ENCODE measurements around the gene DNAJC18.
"Not testable (repeated sequence)": the region's sequence is repeated elsewhere in the genome, so short reads cannot be mapped to it uniquely, and the experiment has no call there.

DNAJC18 gene

GRCh38 chr5:139425497-139425896, 13.8 kb downstream of the DNAJC18 start:
- DNase-seq, result no peak

GRCh38 chr5:139422307-139422893, 16.9 kb downstream of the DNAJC18 start:
- DNase-seq, result peak; percentile 41

GRCh38 chr5:139419226-139420192, 19.8 kb downstream of the DNAJC18 start:
- no peak for DNase-seq

GRCh38 chr5:139418793-139419192, 20.5 kb downstream of the DNAJC18 start:
- DNase-seq, result no peak

- DNase-seq, result no peak
Observed at GRCh38 chr5:139417214-139417613, 22.1 kb downstream of the DNAJC18 start.

DNA sequence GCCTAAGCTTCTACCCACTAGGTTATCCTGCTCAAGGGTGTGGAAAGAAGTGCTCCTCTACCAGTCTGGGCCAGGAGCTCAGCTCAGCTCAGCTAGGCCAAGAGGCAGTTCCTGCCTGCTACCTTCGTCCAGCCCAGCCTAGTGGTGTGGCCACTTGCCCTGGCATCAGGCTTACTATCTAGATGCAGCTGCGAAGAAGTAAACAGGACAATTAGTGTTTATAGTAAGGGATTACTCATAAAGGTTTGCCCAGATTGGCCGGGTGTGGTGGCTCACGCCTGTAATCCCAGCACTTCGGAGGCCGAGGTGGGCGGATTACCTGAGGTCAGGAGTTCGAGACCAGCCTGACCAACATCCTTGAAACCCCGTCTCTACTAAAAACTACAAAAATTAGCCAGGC, 22.7 kb downstream of the DNAJC18 start:
- no peak for DNase-seq

DNA sequence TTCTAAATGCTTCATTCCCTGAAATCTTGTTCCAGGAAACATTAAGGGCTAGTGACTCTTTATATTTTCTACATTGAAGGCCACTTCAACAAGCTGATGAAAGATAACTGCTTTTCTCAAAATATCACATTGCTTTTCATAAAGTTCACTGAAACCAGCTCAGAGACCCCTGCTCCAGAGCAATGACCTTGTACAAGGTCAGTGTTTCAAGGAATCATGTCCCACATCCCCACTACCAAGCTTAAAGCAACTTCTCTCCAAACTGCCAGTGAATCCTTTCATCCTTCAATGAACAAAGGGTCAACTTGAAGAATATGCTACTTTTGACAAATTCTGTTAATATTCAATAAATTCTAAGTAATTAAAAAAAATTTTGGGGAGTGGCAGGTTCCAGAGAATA, 23.5 kb downstream of the DNAJC18 start:
- no peak for DNase-seq

GRCh38 chr5:139415221-139415861, 24.0 kb downstream of the DNAJC18 start:
- DNase-seq, result no peak

- no peak for DNase-seq
Observed at GRCh38 chr5:139414581-139415130, 24.7 kb downstream of the DNAJC18 start.

DNA sequence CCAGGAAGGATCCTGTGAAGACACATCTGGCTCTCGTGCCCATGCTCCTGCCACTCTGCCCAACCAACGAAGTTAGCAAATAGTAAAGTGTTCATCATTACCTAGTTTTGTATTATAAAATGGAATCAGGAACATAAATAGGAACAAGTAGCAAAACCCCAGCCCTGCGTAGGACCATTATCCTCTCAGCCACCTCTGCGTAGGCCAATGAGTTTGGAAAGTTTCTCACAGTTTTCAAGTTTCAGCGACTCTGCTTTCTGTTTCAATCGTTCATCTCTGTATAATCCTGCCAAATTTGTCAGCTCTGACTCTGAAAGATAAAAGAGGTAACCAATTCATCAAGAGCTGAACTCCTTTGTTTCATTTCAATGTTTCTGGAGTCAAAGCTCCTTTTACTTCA, 25.4 kb downstream of the DNAJC18 start:
- no peak for DNase-seq

GRCh38 chr5:139413153-139413552, 26.2 kb downstream of the DNAJC18 start:
- DNase-seq, result no peak

DNA sequence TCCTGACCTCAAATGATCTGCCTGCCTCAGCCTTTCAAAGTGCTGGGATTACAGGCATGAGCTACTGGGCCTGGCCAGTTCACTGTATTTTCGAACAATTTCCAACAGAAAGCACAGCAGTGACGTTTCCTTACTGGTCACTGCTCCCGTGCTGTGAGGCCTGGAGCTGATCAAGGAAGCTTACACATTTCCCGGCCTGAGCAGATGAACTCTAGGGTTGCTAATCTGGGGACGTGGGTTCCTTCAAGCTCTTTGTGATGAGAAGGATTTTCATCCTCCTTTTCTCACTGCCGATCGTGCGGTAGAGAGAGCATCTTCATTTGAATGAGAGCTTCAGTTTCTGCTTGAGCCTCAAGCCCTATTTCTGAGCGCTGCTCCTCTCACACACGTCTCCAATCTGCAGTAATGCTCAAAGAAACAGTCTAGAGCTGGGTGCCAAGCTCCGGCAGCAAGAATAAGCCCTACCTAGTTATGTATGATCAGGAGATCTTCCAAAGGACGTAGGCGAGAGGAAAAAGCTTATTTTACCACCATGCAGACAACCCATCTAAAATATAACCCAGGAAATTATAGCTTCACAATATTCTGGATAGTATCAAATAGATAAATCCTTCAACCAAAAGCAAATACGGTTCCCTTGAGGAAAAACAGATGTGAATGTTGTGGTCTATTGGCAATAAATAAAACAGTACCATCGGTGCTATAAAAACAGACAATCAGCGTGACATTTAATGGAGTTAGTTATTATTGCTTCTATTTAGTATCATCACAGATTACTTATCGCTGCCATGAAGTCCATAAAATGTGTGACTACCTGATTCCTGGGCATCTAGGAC, 28.1 kb downstream of the DNAJC18 start:
- no peak for DNase-seq

GRCh38 chr5:139410121-139410992, 29.0 kb downstream of the DNAJC18 start:
- DNase-seq, result no peak

- DNase-seq, result not testable (repeated sequence)
Observed at GRCh38 chr5:139409116-139409515, 30.2 kb downstream of the DNAJC18 start.

DNA sequence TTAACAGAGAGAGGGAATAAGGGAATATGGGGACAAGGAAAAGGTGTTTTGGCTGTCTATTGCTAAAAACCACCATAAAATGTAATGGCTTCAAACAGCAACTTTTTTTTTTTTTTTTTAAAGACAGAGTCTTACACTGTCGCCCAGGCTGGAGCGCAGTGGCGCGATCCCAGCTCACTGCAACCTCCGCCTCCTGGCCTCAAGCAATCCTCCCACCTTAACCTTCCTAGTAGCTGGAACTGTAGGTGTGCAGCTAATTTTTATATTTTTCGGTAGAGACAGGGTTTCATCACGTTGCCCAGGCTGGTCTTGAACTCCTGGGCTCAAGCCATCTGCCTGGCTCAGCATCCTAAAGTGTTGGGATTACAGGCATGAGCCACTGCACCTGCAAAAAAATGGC, 31.1 kb downstream of the DNAJC18 start:
- no peak for DNase-seq

DNA sequence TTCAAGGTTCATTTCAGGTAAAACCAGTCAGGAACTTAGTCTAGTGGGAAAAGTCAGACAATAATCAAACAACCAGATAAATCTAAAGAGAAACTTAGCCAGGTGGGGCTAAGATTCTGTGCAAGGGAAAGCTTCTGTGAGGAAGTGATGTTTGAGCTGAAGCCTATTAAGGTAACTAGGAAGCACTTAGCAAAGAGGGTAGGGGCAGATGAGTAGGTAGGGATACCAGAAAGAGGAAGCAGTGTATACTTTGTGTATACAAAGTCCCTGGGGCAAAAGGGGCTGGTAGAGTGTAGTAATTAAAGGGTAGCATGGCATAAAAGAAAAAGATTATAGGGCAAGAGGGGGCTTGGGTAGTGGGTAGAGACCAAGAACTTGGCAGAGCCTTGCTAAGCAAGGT, 31.8 kb downstream of the DNAJC18 start:
- no peak for DNase-seq

GRCh38 chr5:139406963-139407362, 32.4 kb downstream of the DNAJC18 start:
- no peak for DNase-seq

- DNase-seq, result no peak
Observed at GRCh38 chr5:139404484-139404840, 34.9 kb downstream of the DNAJC18 start.

- DNase-seq, result peak; percentile 94
Observed at GRCh38 chr5:139403787-139404483, 35.4 kb downstream of the DNAJC18 start, which contains the start of gene SPATA24. SPATA24 (minus strand) TSS chr5:139404089; CDS start chr5:139404060, 29 bp downstream.

- DNase-seq, result no peak
Observed at GRCh38 chr5:139403418-139403786, 35.9 kb downstream of the DNAJC18 start.

Data from NCI-H226 (cell line).